A673 (cell line): Measurements from ENCODE around the gene ACD. TPM values are rescaled to one million over a fixed set of nuclear protein-coding genes. Genes with fewer than 3 reads are reported as not detected.
"Not testable (repeated sequence)": the region's sequence is repeated elsewhere in the genome, so short reads cannot be mapped to it uniquely, and the experiment has no call there.

ENCODE experiments used
- BruUV-seq: library from RNA; stranded (reverse); fragments of 400-500 nt; replicated peaks from 2 replicates; lab custom pipeline; 2021; lab: Mats Ljungman, UMichigan
- CTCF ChIA-PET: fragments of 300-600 bp; sonication (Branson Sonifier 250); formaldehyde crosslinking; loops from one replicate; lab custom pipeline; 2022; ENCODE audit warnings: antibody characterized with exemption; lab: Charles Lee
- POLR2A ChIA-PET: fragments of 300-600 bp; sonication (Branson Sonifier 250); formaldehyde crosslinking; loops from one replicate; lab custom pipeline; 2022; ENCODE audit warnings: antibody characterized with exemption; ENCODE audit not compliant: low non-redundant PET; lab: Charles Lee
- DNase-seq: peaks from one replicate; pipeline ENCODE4 v3.0.0-alpha.2; 2015; ENCODE audit warnings: low spot score
- H3K27ac ChIP-seq: fragments of 200-600 bp; sonication (generic); 2 replicates; pipeline ENCODE4 v1.5.1; 2016; ENCODE audit warnings: mixed run types, low read depth, mild to moderate bottlenecking, mixed read lengths, antibody characterized with exemption, low read length; ENCODE audit not compliant: poor library complexity, severe bottlenecking
- H3K27me3 ChIP-seq: fragments of 200-600 bp; sonication (generic); replicated peaks from 2 replicates; pipeline ENCODE4 v1.6.1; 2017; ENCODE audit warnings: mixed run types, low read depth, mild to moderate bottlenecking, mixed read lengths, antibody characterized with exemption, low read length; ENCODE audit not compliant: insufficient read depth, poor library complexity
- H3K36me3 ChIP-seq: fragments of 200-600 bp; sonication (generic); 2 replicates; pipeline ENCODE4 v1.6.1; 2016; ENCODE audit warnings: mixed run types, mild to moderate bottlenecking, mixed read lengths, antibody characterized with exemption, low read length; ENCODE audit not compliant: insufficient read depth, poor library complexity, severe bottlenecking
- H3K4me1 ChIP-seq: fragments of 200-600 bp; sonication (generic); 2 replicates; pipeline ENCODE4 v1.6.1; 2017; ENCODE audit warnings: mixed run types, mild to moderate bottlenecking, mixed read lengths, antibody characterized with exemption, low read length; ENCODE audit not compliant: insufficient read depth, poor library complexity, severe bottlenecking
- H3K4me3 ChIP-seq: fragments of 200-600 bp; sonication (generic); 2 replicates; pipeline ENCODE4 v1.5.1; 2016; ENCODE audit warnings: low read depth, mixed run types, mild to moderate bottlenecking, mixed read lengths, low read length; ENCODE audit not compliant: poor library complexity, severe bottlenecking
- H3K9me3 ChIP-seq: fragments of 200-600 bp; sonication (generic); 2 replicates; pipeline ENCODE4 v1.6.1; 2016; ENCODE audit warnings: mixed run types, low read depth, mild to moderate bottlenecking, mixed read lengths, antibody characterized with exemption, low read length; ENCODE audit not compliant: poor library complexity, severe bottlenecking
- EZH2 ChIP-seq: fragments of 200-600 bp; sonication (generic); IDR thresholded peaks from 2 replicates; pipeline ENCODE4 v1.6.1; 2017; ENCODE audit warnings: borderline replicate concordance, low read depth, mild to moderate bottlenecking, mixed read lengths, antibody characterized with exemption, low read length; ENCODE audit not compliant: poor library complexity, severe bottlenecking
- intact Hi-C: fragments of 100-400 bp; cut with micrococcal nuclease; formaldehyde crosslinking; loops from one replicate; pipeline ENCODE4 v1.10.0; 2022; ENCODE audit not compliant: unreplicated experiment
- total RNA-seq: library from RNA; stranded (reverse); gene quantifications from 2 replicates; pipeline ENCODE4 v1.2.3, GENCODE V29; 2021
- TF ChIP-seq, protein P1 (sequence below): fragments of 300-800, 200-600 bp; sonication (generic); conservative IDR thresholded peaks from 2 replicates; pipeline ENCODE4 v1.5.1; 2017; ENCODE audit warnings: low read depth, mild to moderate bottlenecking, antibody characterized with exemption, low read length, moderate library complexity, mixed read lengths

The ACD gene
- total RNA-seq, 1 experiment from 2014 or later: 45.8 TPM

DNA sequence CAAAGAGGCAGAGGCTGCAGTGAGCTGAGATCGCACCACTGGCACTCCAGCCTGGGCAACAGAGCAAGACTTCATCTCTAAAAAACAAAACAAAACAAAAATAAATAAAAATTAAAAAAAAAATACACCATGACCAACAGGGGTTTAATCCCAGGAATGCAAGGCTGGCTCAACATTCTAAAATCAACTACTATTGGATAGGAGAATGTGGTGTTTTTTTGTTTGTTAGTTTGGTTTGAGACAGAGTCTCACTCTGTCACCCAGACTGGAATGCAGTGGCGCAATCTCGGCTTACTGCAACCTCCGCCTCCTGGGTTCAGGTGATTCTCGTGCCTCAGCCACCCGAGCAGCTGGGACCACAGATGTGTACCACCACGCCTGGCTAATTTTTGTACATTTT, 39.2 kb upstream of the ACD start:
- H3K4me1 ChIP-seq: no peaks in the 10 kb centered on the region
- no peak overlapping the region for H3K27ac ChIP-seq
- H3K36me3 ChIP-seq: no peaks in the 10 kb centered on the region
- ChIA-PET CTCF (no interaction called here), POLR2A (no interaction called here)
- no peaks in the 10 kb centered on the region for H3K27me3 ChIP-seq
- intact Hi-C loops: no loop called here
- H3K4me3 ChIP-seq: no peak overlapping the region
- H3K9me3 ChIP-seq: no peaks in the 10 kb centered on the region
- no TSS peak for BruUV-seq
- no peak for TF ChIP-seq EZH2
- TF ChIP-seq, protein P1, sequence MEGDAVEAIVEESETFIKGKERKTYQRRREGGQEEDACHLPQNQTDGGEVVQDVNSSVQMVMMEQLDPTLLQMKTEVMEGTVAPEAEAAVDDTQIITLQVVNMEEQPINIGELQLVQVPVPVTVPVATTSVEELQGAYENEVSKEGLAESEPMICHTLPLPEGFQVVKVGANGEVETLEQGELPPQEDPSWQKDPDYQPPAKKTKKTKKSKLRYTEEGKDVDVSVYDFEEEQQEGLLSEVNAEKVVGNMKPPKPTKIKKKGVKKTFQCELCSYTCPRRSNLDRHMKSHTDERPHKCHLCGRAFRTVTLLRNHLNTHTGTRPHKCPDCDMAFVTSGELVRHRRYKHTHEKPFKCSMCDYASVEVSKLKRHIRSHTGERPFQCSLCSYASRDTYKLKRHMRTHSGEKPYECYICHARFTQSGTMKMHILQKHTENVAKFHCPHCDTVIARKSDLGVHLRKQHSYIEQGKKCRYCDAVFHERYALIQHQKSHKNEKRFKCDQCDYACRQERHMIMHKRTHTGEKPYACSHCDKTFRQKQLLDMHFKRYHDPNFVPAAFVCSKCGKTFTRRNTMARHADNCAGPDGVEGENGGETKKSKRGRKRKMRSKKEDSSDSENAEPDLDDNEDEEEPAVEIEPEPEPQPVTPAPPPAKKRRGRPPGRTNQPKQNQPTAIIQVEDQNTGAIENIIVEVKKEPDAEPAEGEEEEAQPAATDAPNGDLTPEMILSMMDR: no peak
- DNase-seq: no peak

DNA sequence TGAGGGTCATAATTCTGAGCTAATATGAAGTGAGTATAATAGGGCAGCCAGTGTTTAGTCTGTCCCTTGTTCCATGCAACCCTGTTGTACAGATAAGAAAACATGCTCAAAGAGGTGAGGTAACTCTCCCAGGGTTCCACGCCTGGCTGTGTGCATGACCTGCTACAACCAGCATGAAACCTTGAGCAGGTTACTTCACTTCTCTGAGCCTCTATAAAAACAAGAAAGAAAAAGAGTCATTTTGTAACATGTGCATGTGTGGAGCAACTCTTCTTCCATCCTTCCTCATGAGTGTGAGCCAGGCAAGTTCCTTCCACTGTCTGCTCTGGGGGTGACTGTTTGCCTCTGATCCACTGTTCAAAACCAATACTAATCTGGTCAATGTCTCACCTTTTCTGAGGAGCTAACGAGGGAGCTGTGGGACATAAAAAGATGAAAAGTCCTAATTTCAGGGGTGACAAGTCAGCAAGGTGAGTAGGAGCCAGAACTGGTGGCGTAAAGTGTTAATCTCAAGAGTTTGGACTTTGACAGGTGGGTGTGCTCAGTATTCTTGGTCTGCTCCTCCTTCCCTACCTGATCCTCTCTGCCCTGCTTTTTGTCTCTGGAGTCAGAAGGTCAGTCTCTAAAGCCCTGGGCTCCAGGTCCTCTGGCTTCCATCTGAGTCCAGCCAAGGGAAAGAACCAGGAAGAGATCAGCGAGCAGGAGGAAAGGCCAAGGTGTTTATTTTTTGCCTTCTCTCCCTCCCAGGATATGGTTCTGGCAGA, 37.5 kb upstream of the ACD start:
- intact Hi-C loops: no loop called here
- no peaks in the 10 kb centered on the region for H3K36me3 ChIP-seq
- no peaks in the 10 kb centered on the region for H3K9me3 ChIP-seq
- CTCF ChIA-PET: no interaction called here
- H3K4me3 ChIP-seq: no peak overlapping the region
- no TSS peak for BruUV-seq
- H3K27ac ChIP-seq: no peak overlapping the region
- no peaks in the 10 kb centered on the region for H3K27me3 ChIP-seq
- no peak for TF ChIP-seq EZH2
- TF ChIP-seq, protein P1: no peak
- H3K4me1 ChIP-seq: no peaks in the 10 kb centered on the region
- POLR2A ChIA-PET: no interaction called here
- no peak for DNase-seq

GRCh38 chr16:67694611-67695010, 34.6 kb upstream of the ACD start:
- no peak for DNase-seq
- TF ChIP-seq, protein P1: no peak
- TF ChIP-seq EZH2: no peak
- Histone ChIP-seq H3K4me1 (peaks cover 5% of the 10 kb centered on the region), H3K36me3 (no peaks in the 10 kb centered on the region), H3K27ac (no peak overlapping the region), H3K9me3 (no peaks in the 10 kb centered on the region), H3K27me3 (no peaks in the 10 kb centered on the region), H3K4me3 (no peak overlapping the region)
- CTCF ChIA-PET: no interaction called here
- intact Hi-C loops: no loop called here
- BruUV-seq: no TSS peak
- POLR2A ChIA-PET: no interaction called here

DNA sequence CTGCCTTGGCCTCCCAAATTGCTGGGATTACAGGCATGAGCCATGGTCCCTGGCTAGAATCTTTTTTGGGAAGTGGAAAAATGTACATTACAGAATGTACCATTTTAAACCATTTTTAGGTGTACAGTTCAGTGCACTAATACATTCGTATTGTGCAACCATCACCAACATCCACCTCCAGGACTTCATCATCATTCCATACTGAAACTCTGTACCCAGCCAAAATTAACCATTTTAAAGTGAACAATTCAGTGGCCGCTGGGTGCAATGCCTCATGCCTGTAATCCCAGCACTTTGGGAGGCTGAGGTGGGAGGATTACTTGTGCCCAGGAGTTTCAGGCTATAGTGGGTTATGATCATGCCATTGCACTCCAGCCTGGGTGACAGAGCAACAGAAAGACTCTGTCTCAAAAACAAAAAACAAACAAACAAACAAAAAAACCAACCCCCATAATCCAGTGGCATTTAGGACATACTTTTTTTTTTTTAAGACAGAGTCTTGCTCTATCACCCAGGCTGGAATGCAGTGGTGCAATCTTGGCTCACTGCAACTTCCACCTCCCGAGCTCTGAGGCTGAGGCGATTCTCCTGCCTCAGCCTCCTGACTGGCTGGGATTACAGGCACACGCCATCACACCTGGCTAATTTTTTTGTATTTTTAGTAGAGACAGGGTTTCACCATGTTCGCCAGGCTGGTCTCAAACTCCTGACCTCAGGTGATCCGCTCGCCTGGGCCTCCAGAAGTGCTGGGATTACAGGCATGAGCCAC, 33.6 kb upstream of the ACD start:
- H3K4me1 ChIP-seq, BruUV-seq, H3K9me3 ChIP-seq, intact Hi-C loops, DNase-seq, H3K27ac ChIP-seq, H3K36me3 ChIP-seq, H3K27me3 ChIP-seq, POLR2A ChIA-PET, H3K4me3 ChIP-seq, CTCF ChIA-PET: not testable (repeated sequence)
